A549 (cell line): ENCODE data around the gene SPG21. TPM values are rescaled to one million over a fixed set of nuclear protein-coding genes. Genes with fewer than 3 reads are reported as not detected.

Experiments used
- ATAC-seq, 2 experiments: fragments of 200-7000 bp in 1 of 2; fragments of >200 bp in 1 of 2; cut with Nextera tagmentation in 1 of 2; cut with Tn5 transposase in 1 of 2; 3 replicates each; pipeline versions ENCODE4 v1.8.0 to v1.9.1; 2018 to 2020; ENCODE audit warnings: mild to moderate bottlenecking in 1 of 2, moderate library complexity in 1 of 2
- CTCF ChIA-PET: fragments of 300-600 bp; sonication (Branson Sonifier 250); formaldehyde crosslinking; extraction: SDS; loops from one replicate; lab custom pipeline; 2021; ENCODE audit warnings: antibody characterized with exemption, inconsistent platforms; lab: Yijun Ruan, JAX
- POLR2A ChIA-PET: fragments of 350-600 bp; formaldehyde crosslinking; extraction: SDS; loops from one replicate; lab custom pipeline; 2021; ENCODE audit warnings: antibody characterized with exemption, inconsistent platforms; lab: Yijun Ruan, JAX
- DNase-seq, 2 experiments: peaks; one replicate each; pipeline versions ENCODE4 v3.0.0 to v3.0.0-alpha.2; 2011 to 2016; ENCODE audit warnings: low read depth in 1 of 2, low spot score in 1 of 2
- FAIRE-seq: peaks from 2 replicates; lab custom pipeline; 2011; peaks lifted over from hg19 to GRCh38; lab: Jason Lieb, UNC
- H3K27ac ChIP-seq, 2 experiments: fragments of >200 bp; sonication (Bioruptor Twin); formaldehyde crosslinking; 3 replicates each; pipeline ENCODE4 v1.5.1; 2016 to 2017
- H3K4me1 ChIP-seq: fragments of >200 bp; sonication (Bioruptor Twin); formaldehyde crosslinking; 3 replicates; pipeline ENCODE4 v1.6.1; 2016
- H3K4me2 ChIP-seq: fragments of >200 bp; sonication (Bioruptor Twin); formaldehyde crosslinking; 3 replicates; pipeline ENCODE4 v1.6.1; 2016
- H3K4me3 ChIP-seq: fragments of >200 bp; sonication (Bioruptor Twin); formaldehyde crosslinking; 3 replicates; pipeline ENCODE4 v1.5.1; 2016
- H3K9me3 ChIP-seq: fragments of >200 bp; sonication (Bioruptor Twin); formaldehyde crosslinking; 3 replicates; pipeline ENCODE4 v1.6.1; 2016
- CBX2 ChIP-seq: fragments of 200-600 bp; sonication (generic); IDR thresholded peaks from 2 replicates; pipeline ENCODE4 v1.6.1; 2016; ENCODE audit warnings: low read depth, mild to moderate bottlenecking, borderline replicate concordance
- CBX8 ChIP-seq: fragments of 200-600 bp; sonication (generic); IDR thresholded peaks from 2 replicates; pipeline ENCODE4 v1.6.1; 2016
- CEBPB ChIP-seq, 2 experiments: fragments of >200 bp in 1 of 2; sonication (Bioruptor Twin) in 1 of 2; formaldehyde crosslinking in 1 of 2; IDR thresholded peaks; 2 replicates each; pipeline ENCODE4 v1.6.1; 2012 to 2016
- CHD4 ChIP-seq: fragments of 200-600 bp; sonication (generic); IDR thresholded peaks from 2 replicates; pipeline ENCODE4 v1.6.1; 2016; ENCODE audit warnings: antibody characterized with exemption, mild to moderate bottlenecking, borderline replicate concordance
- EHF ChIP-seq: fragments of 250-450 bp; sonication (Bioruptor Pico); IDR thresholded peaks from 2 replicates; pipeline ENCODE4 v1.5.0; 2020; ENCODE audit warnings: mild to moderate bottlenecking
- ESRRA ChIP-seq: fragments of 150-350 bp; IDR thresholded peaks from 2 replicates; pipeline ENCODE4 v1.6.1; 2014; ENCODE audit warnings: mild to moderate bottlenecking, low read length, borderline replicate concordance
- FOSB ChIP-seq: fragments of 250-450 bp; sonication (Bioruptor Pico); IDR thresholded peaks from 2 replicates; pipeline ENCODE4 v1.5.0; 2020; ENCODE audit warnings: mild to moderate bottlenecking, moderate library complexity
- FOSL2 ChIP-seq, 2 experiments: fragments of 450-650 bp in 1 of 2; fragments of >200 bp in 1 of 2; sonication (Bioruptor Twin) in 1 of 2; formaldehyde crosslinking; IDR thresholded peaks; 2 replicates each; pipeline versions ENCODE4 v1.5.0 to v1.6.1; 2016 to 2020; ENCODE audit warnings: mild to moderate bottlenecking in 1 of 2, moderate library complexity in 1 of 2
- HDAC2 ChIP-seq: fragments of 200-600 bp; sonication (generic); IDR thresholded peaks from 2 replicates; pipeline ENCODE4 v1.6.1; 2016
- HEYL ChIP-seq: fragments of 250-450 bp; sonication (Bioruptor Pico); IDR thresholded peaks from 2 replicates; pipeline ENCODE4 v1.8.0; 2021; ENCODE audit warnings: mild to moderate bottlenecking, moderate library complexity
- HMGXB4 ChIP-seq: fragments of 250-450 bp; sonication (Bioruptor Pico); IDR thresholded peaks from 2 replicates; pipeline ENCODE4 v1.5.0; 2021; ENCODE audit warnings: mild to moderate bottlenecking, moderate library complexity, borderline replicate concordance
- HOXB13 ChIP-seq: fragments of 250-450 bp; sonication (Bioruptor Pico); IDR thresholded peaks from 2 replicates; pipeline ENCODE4 v1.5.0; 2020; ENCODE audit warnings: low read depth, mild to moderate bottlenecking, moderate library complexity
- HOXB5 ChIP-seq: fragments of 250-450 bp; sonication (Bioruptor Pico); IDR thresholded peaks from 2 replicates; pipeline ENCODE4 v1.5.0; 2020; ENCODE audit warnings: mild to moderate bottlenecking, moderate library complexity
- KDM5A ChIP-seq: fragments of 200-600 bp; sonication (generic); IDR thresholded peaks from 2 replicates; pipeline ENCODE4 v1.6.1; 2016; ENCODE audit warnings: antibody characterized with exemption, mild to moderate bottlenecking
- MAZ ChIP-seq: fragments of 150-350 bp; IDR thresholded peaks from 2 replicates; pipeline ENCODE4 v1.6.1; 2014; ENCODE audit warnings: antibody characterized with exemption, low read depth, low read length, borderline replicate concordance
- MYC ChIP-seq: IDR thresholded peaks from 2 replicates; pipeline ENCODE4 v1.6.1; 2012; ENCODE audit warnings: mild to moderate bottlenecking, inconsistent platforms, low read length, improper control_type of control experiment, borderline replicate concordance
- NPAS2 ChIP-seq: fragments of 250-450 bp; sonication (Bioruptor Pico); IDR thresholded peaks from 2 replicates; pipeline ENCODE4 v1.8.0; 2022; ENCODE audit warnings: mild to moderate bottlenecking, moderate library complexity, borderline replicate concordance
- PHF8 ChIP-seq: fragments of 200-600 bp; sonication (generic); IDR thresholded peaks from 2 replicates; pipeline ENCODE4 v1.6.1; 2016; ENCODE audit warnings: low read depth, mild to moderate bottlenecking, antibody characterized with exemption, moderate library complexity, borderline replicate concordance
- RARB ChIP-seq: fragments of 250-450 bp; sonication (Bioruptor Pico); IDR thresholded peaks from 2 replicates; pipeline ENCODE4 v1.8.0; 2021; ENCODE audit warnings: mild to moderate bottlenecking, moderate library complexity
- RNF2 ChIP-seq: fragments of 200-600 bp; sonication (generic); IDR thresholded peaks from 2 replicates; pipeline ENCODE4 v1.6.1; 2016; ENCODE audit warnings: low read depth, mild to moderate bottlenecking, antibody characterized with exemption, moderate library complexity, borderline replicate concordance
- SREBF2 ChIP-seq: fragments of 450-650 bp; IDR thresholded peaks from 2 replicates; pipeline ENCODE4 v1.6.1; 2014; ENCODE audit warnings: mild to moderate bottlenecking, moderate library complexity
- TP53 ChIP-seq: fragments of 250-450 bp; sonication (Bioruptor Pico); IDR thresholded peaks from 2 replicates; pipeline ENCODE4 v1.5.0; 2021; ENCODE audit warnings: mild to moderate bottlenecking, moderate library complexity
- ZC3H11A ChIP-seq: fragments of 450-650 bp; IDR thresholded peaks from 2 replicates; pipeline ENCODE4 v1.6.1; 2014; ENCODE audit warnings: antibody characterized with exemption, mild to moderate bottlenecking
- ZFP36 ChIP-seq: fragments of 450-650 bp; IDR thresholded peaks from 2 replicates; pipeline ENCODE4 v1.6.1; 2014; ENCODE audit warnings: borderline replicate concordance; ENCODE audit not compliant: partially characterized antibody
- ZNF302 ChIP-seq: fragments of 250-450 bp; sonication (Bioruptor Pico); IDR thresholded peaks from 2 replicates; pipeline ENCODE4 v1.9.0; 2021; ENCODE audit warnings: inconsistent platforms, mild to moderate bottlenecking, moderate library complexity
- ZSCAN20 ChIP-seq: fragments of 250-450 bp; sonication (Bioruptor Pico); IDR thresholded peaks from 2 replicates; pipeline ENCODE4 v1.8.0; 2022; ENCODE audit warnings: mild to moderate bottlenecking, moderate library complexity
- WGBS: methylation state at CpG from one replicate; pipeline ENCODE4 v1.1.6; 2017; ENCODE audit errors: missing lambda C conversion rate; 5-methylcytosine and 5-hydroxymethylcytosine counted together
- polyA plus RNA-seq, 4 experiments: library from polyadenylated mRNA; depleted of rRNA in 3 of 4; stranded (reverse); fragments of >200 nt; fragmentation: RNase III in 1 of 4; extraction: RNeasy Plus Mini Kit Qiagen cat#74134 plus additional on column Dnase treatment in 1 of 4; gene quantifications; 2 replicates in 3 of 4; 3 replicates in 1 of 4; pipeline ENCODE4 v1.2.3, GENCODE V29; 2011 to 2017
- TF ChIP-seq, protein P1 (sequence below): IDR thresholded peaks from 2 replicates; pipeline ENCODE4 v1.6.1; 2012
- TF ChIP-seq, protein P2 (sequence below): fragments of 450-650 bp; IDR thresholded peaks from 2 replicates; pipeline ENCODE4 v1.6.1; 2014; ENCODE audit warnings: antibody characterized with exemption
- TF ChIP-seq, protein P3 (sequence below): fragments of 250-450 bp; sonication (Bioruptor Pico); IDR thresholded peaks from 2 replicates; pipeline ENCODE4 v1.5.0; 2020; ENCODE audit warnings: low read depth, mild to moderate bottlenecking, moderate library complexity

The SPG21 gene
- polyA plus RNA-seq, 2 of the 4 experiments (the other 2 are of a cell fraction): 117 to 155 TPM

DNA sequence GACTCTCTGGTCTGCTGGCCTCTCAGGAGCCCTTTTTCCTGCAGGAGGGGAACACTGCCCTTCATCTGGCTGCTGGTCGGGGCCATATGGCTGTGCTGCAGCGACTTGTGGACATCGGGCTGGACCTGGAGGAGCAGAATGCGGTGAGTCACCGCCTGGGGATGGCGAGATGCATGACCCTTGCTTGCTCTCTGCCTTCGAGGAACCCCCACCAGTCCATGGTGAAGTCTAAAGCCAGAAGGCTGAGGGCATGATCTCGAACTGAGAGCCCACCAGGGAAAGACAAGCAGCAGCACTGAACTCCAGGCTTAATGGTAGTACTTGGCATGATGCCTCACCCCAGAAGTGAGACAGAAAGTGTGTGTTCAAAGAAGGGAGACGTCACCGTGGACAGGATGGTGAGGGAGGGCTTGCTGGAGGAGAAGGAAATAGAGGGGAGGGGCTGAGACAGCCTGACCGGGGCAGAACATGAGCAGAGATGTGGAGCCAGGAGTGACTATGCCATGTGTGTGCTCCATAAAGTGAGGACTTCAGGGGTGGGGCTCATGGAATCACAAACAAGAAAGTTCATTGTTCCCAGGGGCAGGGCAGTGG is 58.8 kb downstream of the SPG21 start:
- Histone ChIP-seq H3K9me3 (no peaks in the 10 kb centered on the region), H3K4me2 (no peak overlapping the region), H3K4me3 (no peak overlapping the region), H3K4me1 (no peaks in the 10 kb centered on the region), H3K27ac (no peak overlapping the region)
- ChIA-PET CTCF (no interaction called here), POLR2A (no interaction called here)
- FAIRE-seq (no peak), ATAC-seq (peak in 1 of 2 experiments; percentile 67; a peak in 3 of 6 replicates), DNase-seq (peak in 1 of 2 experiments; percentile 31)
- WGBS: 57% methylated on average over 10 of the region's 11 CpGs
- no peak for TF ChIP-seq ESRRA
- no peak for TF ChIP-seq FOSL2 (IDR thresholded peaks at IDR 0.05)
- peak; percentile 46; the same call in 1 of the 2 replicates for TF ChIP-seq FOSL2 (CRISPR knock-in tag; IDR thresholded peaks at IDR 0.05)

DNA sequence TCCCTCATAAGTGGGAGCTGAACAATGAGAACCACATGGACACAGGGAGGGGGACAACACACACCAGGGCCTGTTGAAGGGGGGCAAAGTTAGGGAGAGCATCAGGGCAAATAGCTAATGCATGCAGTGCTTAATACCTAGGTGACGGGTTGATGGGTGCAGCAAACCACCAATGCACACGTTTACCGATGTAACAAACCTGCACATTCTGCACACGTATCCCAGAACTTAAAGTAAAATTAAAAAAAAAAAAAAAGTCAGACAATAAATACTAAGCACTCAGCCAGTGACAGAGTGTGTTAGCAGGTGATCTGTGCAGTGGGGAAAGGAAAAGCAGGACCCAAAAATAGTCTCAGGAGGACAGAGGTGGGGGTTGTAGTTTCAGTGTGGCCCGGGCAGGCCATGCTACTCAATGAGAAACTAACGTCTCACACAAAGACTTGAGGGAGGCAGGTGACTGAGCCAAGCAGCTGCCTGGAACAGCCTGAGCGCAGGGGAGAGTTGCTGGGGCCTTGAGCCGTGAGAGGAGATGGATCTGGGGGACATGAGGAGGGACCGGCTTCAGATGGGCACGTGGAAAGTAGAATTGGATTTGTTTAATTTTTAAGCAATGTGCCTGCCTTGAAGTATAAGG is 59.6 kb downstream of the SPG21 start:
- whole genome bisulfite sequencing: 84% methylated on average over 10 of the region's 10 CpGs
- no peaks in the 10 kb centered on the region for H3K9me3 ChIP-seq
- ATAC-seq: no peak; a peak in 1 of 6 replicates
- ChIA-PET CTCF (interaction anchor here (0.7 to 1.3 kb wide), 3 partner anchors 14 to 199 kb away, joined by 3 to 4 read pairs (median 3); no protein-coding TSS in a partner anchor), POLR2A (no interaction called here)
- H3K4me2 ChIP-seq: no peak overlapping the region
- no peaks in the 10 kb centered on the region for H3K4me1 ChIP-seq
- no peak for FAIRE-seq
- no peak overlapping the region for H3K27ac ChIP-seq
- H3K4me3 ChIP-seq: no peak overlapping the region
- DNase-seq: no peak
- no peak for TF ChIP-seq ZNF302 (CRISPR knock-in tag)
- no peak for TF ChIP-seq EHF (CRISPR knock-in tag)
- TF ChIP-seq, protein P1, sequence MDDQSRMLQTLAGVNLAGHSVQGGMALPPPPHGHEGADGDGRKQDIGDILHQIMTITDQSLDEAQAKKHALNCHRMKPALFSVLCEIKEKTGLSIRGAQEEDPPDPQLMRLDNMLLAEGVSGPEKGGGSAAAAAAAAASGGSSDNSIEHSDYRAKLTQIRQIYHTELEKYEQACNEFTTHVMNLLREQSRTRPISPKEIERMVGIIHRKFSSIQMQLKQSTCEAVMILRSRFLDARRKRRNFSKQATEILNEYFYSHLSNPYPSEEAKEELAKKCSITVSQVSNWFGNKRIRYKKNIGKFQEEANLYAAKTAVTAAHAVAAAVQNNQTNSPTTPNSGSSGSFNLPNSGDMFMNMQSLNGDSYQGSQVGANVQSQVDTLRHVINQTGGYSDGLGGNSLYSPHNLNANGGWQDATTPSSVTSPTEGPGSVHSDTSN: no peak
- TF ChIP-seq CBX8: no peak
- no peak for TF ChIP-seq HOXB13 (CRISPR knock-in tag)
- no peak for TF ChIP-seq TP53 (CRISPR knock-in tag)
- no peak for TF ChIP-seq ZC3H11A
- no peak for TF ChIP-seq KDM5A
- TF ChIP-seq ZSCAN20 (CRISPR knock-in tag): no peak
- TF ChIP-seq HOXB5 (CRISPR knock-in tag): no peak
- TF ChIP-seq SREBF2: no peak
- TF ChIP-seq HEYL (CRISPR knock-in tag): no peak
- TF ChIP-seq MYC: no peak
- TF ChIP-seq RARB (CRISPR knock-in tag): no peak

- FAIRE-seq: no peak
- TF ChIP-seq CEBPB (IDR thresholded peaks at IDR 0.05) (no peak), TP53 (CRISPR knock-in tag) (no peak), CBX2 (no peak), HMGXB4 (CRISPR knock-in tag) (no peak), CHD4 (no peak), FOSB (CRISPR knock-in tag) (no peak), NPAS2 (CRISPR knock-in tag) (no peak), HOXB13 (CRISPR knock-in tag) (no peak), MAZ (no peak), HEYL (CRISPR knock-in tag) (no peak), HDAC2 (no peak), ZFP36 (no peak), RARB (CRISPR knock-in tag) (no peak), RNF2 (no peak), PHF8 (no peak)
- TF ChIP-seq, protein P2, sequence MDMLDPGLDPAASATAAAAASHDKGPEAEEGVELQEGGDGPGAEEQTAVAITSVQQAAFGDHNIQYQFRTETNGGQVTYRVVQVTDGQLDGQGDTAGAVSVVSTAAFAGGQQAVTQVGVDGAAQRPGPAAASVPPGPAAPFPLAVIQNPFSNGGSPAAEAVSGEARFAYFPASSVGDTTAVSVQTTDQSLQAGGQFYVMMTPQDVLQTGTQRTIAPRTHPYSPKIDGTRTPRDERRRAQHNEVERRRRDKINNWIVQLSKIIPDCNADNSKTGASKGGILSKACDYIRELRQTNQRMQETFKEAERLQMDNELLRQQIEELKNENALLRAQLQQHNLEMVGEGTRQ: no peak
- TF ChIP-seq, protein P3, sequence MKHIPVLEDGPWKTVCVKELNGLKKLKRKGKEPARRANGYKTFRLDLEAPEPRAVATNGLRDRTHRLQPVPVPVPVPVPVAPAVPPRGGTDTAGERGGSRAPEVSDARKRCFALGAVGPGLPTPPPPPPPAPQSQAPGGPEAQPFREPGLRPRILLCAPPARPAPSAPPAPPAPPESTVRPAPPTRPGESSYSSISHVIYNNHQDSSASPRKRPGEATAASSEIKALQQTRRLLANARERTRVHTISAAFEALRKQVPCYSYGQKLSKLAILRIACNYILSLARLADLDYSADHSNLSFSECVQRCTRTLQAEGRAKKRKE (CRISPR knock-in tag): no peak
Observed at GRCh38 chr15:64928626-64929220, 61.0 kb downstream of the SPG21 start.

More at GRCh38 chr15:64928626-64929220, 61.0 kb downstream of the SPG21 start:
- ATAC-seq (no peak), DNase-seq (no peak)
- WGBS: 77% methylated on average over 10 of the region's 10 CpGs
- no peak overlapping the region for H3K27ac ChIP-seq
- CTCF ChIA-PET: interaction anchor here (0.6 to 1.4 kb wide), 8 partner anchors 11 to 966 kb away, joined by 3 to 6 read pairs (median 3); partner anchors contain the start of gene ANKDD1A
- POLR2A ChIA-PET: no interaction called here
- H3K9me3 ChIP-seq: no peaks in the 10 kb centered on the region
- H3K4me2 ChIP-seq: no peak overlapping the region
- no peaks in the 10 kb centered on the region for H3K4me1 ChIP-seq
- H3K4me3 ChIP-seq: no peak overlapping the region
